CD4-positive, alpha-beta T cell treated with Interleukin-1 beta for 1 hour (primary cell): ENCODE data around the gene FAM168B.
"Not testable (repeated sequence)": the region's sequence is repeated elsewhere in the genome, so short reads cannot be mapped to it uniquely, and the experiment has no call there.

Experiments used
- DNase-seq, 2 donors: peaks; one replicate each; pipeline ENCODE4 v3.0.0-alpha.2; 2020 to 2022

The FAM168B gene

GRCh38 chr2:131094463-131095281, 1.4 kb upstream of the FAM168B start:
- no peak for DNase-seq

DNA sequence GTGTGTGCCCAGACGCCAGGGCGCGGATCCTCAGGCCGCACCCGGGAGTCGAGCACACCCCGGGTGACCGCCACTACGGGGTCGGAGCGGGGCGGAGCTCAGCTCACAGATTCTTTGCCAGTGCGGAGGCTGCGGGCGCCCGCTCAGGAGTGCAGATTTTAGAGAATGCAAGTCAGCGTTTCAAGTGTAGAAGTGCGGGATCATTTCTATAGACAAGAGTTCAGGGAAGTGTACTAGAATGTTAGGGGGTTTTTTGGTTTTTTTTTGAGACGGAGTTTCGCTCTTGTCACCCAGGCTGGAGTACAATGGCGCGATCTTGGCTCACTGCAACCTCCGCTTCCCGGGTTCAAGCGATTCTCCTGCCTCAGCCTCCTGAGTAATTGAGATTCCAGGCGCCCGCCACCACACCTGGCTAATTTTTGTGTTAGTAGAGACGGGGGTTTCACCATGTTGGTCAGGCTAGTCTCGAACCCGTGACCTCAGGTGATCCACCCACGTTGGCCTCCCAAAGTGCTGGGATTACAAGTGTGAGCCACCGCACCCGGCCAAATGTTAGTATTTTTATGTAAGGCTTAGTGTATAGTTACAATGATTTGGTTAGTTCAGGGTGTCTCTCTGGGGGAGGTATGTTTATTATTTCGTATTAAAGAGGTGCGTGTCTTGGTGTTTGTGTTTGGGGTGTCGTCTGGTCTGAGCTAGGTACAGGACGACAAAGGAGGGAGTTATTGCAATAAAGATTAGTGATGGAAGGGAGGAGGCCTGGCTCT, 619 bp upstream of the FAM168B start:
- DNase-seq, result no peak

DNA sequence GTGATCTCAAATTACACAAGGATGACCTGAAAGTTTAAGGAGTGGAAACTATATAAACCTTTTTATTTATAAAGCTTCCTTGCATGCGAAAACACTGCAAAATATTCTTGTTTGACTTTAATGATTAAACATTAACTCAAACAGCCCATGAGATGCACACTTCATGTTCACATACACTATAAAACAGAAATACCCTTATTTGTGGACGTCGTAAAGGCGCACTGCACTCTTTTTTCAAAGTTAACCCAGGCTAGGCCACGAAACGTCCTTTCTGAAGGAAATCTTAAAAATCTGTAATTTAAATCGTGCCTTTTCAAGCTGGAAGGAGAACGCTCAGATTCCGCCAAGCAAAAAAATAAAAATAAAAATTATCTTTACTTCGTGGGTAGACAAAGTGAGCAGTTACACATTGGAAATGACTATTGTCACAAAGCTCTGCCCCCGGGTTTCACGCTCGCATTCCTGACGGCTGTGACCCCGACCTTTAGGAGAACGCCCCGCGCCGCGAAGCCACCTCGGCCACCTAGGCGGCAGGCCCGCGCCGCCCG, 728 bp downstream of the FAM168B start:
- DNase-seq, result no peak

DNA sequence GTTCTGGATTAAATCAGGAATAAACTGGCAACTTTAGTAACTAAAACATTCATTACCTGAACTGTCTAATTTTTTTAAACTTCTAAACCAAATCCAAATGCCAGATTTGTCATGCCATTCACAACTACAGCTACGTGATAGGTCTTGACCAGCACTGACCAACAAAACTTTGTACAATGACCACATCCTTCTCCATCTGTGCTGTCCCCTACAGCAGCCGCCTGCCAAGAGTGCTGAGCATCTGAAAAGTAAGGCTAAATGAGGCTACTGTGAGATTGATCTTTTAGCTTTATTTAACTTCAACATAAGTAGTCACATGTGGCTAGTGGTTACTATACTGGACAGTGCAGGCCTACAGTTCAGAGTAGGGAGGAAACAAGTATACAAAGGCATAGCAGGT, 7.6 kb downstream of the FAM168B start:
- no peak for DNase-seq

GRCh38 chr2:131081190-131081589, 12.1 kb downstream of the FAM168B start:
- DNase-seq, result no peak

GRCh38 chr2:131079931-131080330, 13.3 kb downstream of the FAM168B start:
- not testable (repeated sequence) for DNase-seq

DNA sequence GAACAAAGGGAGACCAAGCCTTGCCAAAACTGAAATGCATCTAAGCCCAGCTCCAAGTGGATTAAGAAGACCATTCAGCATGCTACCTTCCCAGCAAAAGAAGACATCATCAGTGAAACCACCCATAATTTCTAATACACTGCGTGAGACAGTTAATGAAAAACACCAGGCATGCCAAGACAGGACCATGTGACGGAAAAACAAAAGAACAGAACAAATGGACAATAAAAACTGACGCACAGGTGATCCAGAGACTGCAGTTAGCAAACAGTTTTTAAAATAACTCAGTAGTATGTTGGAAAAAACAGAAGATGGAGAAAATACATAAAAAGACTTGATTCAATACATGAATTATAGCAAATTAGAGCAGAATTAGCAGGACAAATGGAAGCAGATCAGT, 15.3 kb downstream of the FAM168B start:
- no peak for DNase-seq

DNA sequence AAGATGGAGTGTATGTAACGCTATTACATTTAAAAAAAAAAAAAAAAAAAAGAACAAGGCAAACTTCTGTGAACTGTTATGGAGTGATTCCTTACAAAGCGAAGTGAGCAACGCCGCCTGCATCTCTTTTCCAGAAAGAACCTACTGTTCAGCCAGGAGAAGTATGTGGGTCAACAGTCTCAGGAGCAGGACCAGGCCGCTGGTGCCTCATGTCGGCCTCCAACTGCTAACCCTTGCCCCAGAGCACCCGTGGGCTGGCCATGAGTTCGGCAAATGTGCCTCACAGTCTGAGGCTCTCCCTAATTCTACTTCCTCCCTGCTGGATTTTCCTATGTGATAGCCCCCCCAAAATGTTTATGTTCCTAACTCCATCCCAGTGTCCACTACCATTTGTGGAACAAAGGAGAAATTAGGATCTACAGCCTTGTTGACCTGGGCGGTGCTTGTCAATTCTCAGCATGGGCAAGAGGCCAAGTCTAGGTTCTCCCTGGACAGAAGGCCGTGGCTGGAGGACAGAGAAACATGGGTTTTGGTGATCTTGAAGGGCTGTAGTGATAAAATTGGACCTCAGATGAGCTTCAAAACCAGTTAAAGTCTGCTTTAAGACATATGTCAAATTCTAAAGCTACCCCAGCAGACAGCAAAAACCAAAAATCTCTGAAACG, 15.9 kb downstream of the FAM168B start:
- DNase-seq, result no peak

DNA sequence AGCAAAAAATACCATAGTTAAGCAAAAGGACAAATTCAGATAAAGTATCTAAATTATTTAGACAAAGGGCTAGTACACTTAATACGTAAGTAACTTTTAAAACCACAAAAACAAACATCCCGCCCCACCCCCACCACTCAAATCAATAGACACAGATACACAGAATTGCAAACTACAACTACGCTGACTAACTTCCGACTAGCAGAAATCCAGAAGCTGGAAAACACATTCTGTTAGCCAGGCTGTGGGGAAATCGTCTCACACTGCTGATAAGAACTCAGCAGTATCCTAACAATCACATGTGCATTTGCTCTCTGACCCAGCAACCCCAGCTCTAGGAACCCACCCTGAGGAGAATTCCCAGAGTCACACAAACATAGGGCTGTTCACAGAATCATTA, 16.6 kb downstream of the FAM168B start:
- no peak for DNase-seq

- not testable (repeated sequence) for DNase-seq
Observed at GRCh38 chr2:131075578-131075977, 17.7 kb downstream of the FAM168B start.

DNA sequence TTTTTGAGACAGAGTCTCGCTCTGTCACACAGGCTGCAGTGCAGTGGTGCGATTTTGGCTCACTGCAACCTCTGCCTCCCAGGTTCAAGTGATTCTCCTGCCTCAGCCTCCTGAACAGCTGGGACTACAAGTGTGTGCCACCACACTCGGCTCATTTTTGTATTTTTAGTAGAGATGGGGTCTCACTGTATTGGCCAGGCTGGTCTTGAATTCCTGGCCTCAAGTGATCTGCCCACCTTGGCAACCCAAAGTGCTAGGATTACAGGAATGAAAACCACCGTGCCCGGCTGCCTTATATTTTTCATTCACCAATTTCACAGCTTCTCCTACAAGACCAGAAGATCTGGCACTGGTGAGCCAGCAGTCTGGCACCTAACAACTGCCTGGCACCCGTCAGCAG, 25.1 kb downstream of the FAM168B start:
- not testable (repeated sequence) for DNase-seq

DNA sequence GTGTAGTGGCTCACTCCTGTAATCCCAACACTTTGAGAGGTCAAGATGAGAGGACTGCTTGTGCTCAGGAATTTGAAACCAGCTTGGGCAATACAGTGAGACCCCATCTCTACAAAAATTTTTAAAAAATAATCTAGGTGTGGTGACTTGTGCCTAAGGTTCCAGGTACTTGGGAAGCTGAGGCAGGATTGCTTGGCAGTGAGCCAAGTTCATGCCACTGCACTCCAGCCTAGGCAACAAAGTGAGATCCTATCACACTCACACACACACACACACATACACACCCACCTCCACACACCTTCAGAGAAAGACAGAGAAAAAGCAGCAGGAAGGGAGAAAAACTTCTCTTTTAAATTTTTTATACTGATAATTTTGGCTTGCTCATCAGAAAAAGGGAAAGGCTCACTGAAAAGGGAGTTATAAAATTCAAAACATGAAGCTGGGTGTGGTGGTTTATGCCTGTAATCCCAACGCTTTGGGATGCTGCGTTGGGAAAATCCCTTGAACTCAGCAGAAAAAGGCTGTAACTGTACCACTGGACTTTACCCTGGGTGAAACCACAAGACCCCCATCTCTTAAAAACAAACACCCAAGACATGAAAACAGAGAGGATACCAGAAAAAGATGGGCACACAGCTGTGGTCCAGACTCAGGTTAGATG, 25.7 kb downstream of the FAM168B start:
- DNase-seq, result no peak

GRCh38 chr2:131064589-131065512, 28.4 kb downstream of the FAM168B start:
- DNase-seq, result no peak

DNA sequence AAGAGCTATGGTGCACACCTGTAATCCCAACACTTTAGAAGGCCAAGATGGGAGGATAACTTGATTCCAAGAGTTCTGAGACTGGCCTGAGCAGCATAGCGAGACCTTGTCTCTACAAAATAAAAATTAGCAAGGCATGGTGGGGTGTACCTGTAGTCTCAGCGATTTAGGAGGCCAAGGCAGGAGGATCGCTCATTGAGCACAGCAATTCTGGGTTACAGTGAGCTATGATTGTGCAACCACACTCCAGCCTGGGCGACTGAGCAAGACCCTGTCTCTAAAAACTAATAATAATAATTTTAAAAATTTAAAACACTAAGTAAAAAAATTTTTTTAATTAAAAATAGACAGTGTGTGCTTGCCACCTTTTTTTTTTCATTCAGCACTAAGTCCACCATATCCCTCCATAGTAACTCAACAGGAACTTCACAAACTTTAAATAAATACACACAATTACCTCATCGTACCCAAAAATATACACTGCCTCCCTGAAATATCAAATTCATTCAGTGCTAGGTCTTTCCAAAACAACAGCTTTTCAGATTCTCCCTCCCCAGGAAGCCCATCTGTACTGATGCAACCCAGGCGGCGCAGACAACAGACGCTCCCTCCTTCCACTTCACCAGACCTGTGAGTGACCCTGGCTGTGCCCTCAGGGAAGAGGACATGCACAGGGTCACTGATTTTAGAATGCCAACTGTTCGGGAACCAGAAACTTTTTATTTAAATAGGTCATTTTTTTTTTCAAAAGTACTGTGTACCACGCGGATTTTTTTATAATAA, 29.6 kb downstream of the FAM168B start:
- DNase-seq, result no peak

- no peak for DNase-seq
Observed at GRCh38 chr2:131058920-131059319, 34.3 kb downstream of the FAM168B start.

DNA sequence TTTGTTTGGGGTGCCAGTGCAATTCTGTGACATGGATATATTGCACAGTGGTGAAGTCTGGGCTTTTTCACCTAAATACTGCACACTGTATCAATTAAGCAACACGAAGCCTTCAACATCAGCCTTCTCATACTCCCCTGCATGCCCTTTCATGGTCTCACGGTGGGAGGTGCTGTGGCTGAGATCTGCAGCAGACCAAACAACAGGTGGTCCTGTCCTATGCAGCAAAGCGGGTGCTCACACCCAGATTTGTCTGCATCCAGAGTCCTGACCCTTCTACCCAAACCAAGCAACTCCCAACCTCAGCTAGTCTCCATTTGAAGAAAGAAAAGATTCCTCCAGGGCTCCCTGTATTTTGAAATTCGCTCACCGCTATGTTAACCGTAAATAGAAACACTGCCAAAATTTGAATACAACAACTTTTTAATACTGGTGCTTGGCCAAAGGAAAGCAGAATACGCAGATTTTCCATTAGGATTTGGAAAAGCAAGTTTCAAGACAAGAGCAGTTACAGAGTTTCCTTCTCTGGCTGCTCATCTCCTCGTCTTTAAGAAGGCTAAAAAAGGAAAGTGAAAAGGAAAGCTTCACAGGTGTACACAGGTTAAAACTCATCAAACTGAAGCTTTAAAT, 34.9 kb downstream of the FAM168B start:
- DNase-seq, result no peak

GRCh38 chr2:131056932-131057287, 36.4 kb downstream of the FAM168B start:
- DNase-seq, result no peak

DNA sequence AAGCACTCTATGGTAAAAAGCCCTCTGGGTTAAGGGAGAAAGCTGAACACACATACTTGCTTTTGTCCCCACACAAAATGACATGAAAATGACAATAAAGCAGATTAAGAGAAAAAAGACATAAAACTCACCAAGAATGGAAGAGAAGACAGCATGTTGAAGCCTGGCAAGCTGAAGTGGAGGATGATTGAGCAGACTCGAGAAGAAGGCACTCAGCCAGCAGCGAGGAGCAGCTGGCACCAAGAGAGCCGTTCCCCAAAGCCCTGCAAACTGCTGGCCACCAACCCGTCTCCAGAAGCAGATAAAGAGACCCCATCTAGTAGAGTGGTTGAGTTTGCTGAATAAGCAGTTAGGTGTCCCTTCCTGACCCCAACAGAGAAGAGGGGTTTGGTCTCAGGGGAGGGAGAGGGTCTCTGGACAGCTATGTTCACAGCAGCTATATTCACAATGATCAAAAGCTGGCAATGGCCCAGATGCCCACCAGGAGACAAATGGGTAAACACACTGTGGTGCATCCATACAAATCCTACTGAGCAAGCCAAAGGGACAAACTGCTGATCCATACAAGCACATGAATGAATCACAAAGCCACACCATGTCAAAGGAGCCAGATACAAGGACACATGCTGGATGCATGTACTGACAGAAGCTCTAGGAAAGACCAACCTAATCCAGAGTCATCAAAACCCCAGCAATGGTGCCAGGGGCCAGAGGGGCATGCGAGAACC, 36.9 kb downstream of the FAM168B start:
- no peak for DNase-seq

DNA sequence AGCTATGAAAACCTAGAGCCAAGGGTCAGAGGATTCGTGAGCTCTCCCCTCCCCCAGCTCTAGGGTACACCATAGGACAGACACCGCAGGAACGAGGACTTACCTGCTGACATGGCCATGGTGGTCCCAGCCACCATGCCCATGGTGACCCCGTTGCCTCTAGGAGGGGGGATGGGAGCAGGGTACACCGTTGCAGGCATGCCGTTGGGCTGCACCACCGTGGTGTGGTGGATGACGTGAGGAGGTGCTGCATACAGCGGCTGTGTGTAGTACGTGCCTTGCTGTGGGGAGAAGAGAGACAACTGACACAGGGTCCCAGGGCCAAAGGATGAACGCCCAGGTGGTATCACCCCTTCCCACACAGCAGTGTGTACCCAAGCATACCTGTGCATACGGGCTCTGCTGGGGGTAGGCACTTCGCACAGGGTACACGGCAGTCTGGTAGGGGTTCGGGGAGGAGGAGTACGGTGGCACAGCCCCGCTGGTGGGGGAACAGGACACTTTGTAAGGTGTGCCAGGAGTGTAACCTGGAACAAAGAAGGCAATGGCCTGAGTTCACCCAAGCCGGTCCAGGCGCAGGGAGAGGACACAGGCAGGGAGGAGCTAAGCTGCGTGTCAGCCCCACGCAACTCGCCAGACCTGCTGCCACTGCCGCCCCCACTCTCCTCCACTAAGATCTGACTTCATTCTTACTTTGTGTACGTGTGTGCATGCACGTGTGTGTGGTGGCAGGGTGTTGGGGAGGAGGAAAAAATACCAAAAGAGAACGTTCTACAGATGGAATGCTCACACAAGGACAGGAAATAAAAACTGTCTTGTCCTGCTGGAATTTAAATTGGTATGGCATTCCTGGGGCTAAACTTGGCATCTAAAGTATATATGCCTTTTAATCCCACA, 37.8 kb downstream of the FAM168B start:
- no peak for DNase-seq
